HepG2 (cell line): Measurements from ENCODE around the gene HLA-DPB1.

Source experiments
- CTCF ChIP-seq: sonication (generic); formaldehyde crosslinking; IDR thresholded peaks from 2 replicates; pipeline ENCODE4 v1.5.0; 2020; ENCODE audit warnings: mild to moderate bottlenecking, missing genetic modification reagents, moderate library complexity
- MXI1 ChIP-seq: IDR thresholded peaks from 3 replicates; pipeline ENCODE4 v1.6.1; 2012; ENCODE audit warnings: low read depth, low read length, inconsistent platforms, borderline replicate concordance
- NFIB ChIP-seq: sonication (generic); formaldehyde crosslinking; IDR thresholded peaks from 2 replicates; pipeline ENCODE4 v1.9.0; 2021; ENCODE audit warnings: missing genetic modification reagents, mild to moderate bottlenecking, borderline replicate concordance
- SNAPC4 ChIP-seq: sonication (generic); formaldehyde crosslinking; IDR thresholded peaks from 2 replicates; pipeline ENCODE4 v1.4.0; 2020; ENCODE audit warnings: mild to moderate bottlenecking, missing genetic modification reagents
- ZNF121 ChIP-seq: sonication (generic); formaldehyde crosslinking; IDR thresholded peaks from 2 replicates; pipeline ENCODE4 v1.5.0; 2020; ENCODE audit warnings: mild to moderate bottlenecking, missing genetic modification reagents
- ZNF138 ChIP-seq: sonication (generic); formaldehyde crosslinking; IDR thresholded peaks from 2 replicates; pipeline ENCODE4 v1.5.0; 2020; ENCODE audit warnings: mild to moderate bottlenecking, low read depth, missing genetic modification reagents
- ZNF512 ChIP-seq: sonication (generic); formaldehyde crosslinking; IDR thresholded peaks from 2 replicates; pipeline ENCODE4 v1.4.0; 2020; ENCODE audit warnings: mild to moderate bottlenecking, missing genetic modification reagents
- ZNF703 ChIP-seq: sonication (generic); formaldehyde crosslinking; IDR thresholded peaks from 2 replicates; pipeline ENCODE4 v1.5.1; 2020; ENCODE audit warnings: missing genetic modification reagents, mild to moderate bottlenecking, moderate library complexity, borderline replicate concordance

GRCh38 chr6:33114406-33114805, 38.6 kb downstream of the HLA-DPB1 start:
- no peak for TF ChIP-seq NFIB (CRISPR knock-in tag)
- TF ChIP-seq SNAPC4 (CRISPR knock-in tag) = no peak
- no peak for TF ChIP-seq ZNF703
- no peak for TF ChIP-seq ZNF512 (CRISPR knock-in tag)
- no peak for TF ChIP-seq ZNF138 (CRISPR knock-in tag)
- no peak for TF ChIP-seq ZNF121
- TF ChIP-seq CTCF (CRISPR knock-in tag) = no peak
- no peak for TF ChIP-seq MXI1
